Psoas muscle (tissue), 8 donors: Measurements from ENCODE around the gene ANAPC1. TPM values are rescaled to one million over a fixed set of nuclear protein-coding genes. Genes with fewer than 3 reads are reported as not detected.
"Not testable (repeated sequence)": the region's sequence is repeated elsewhere in the genome, so short reads cannot be mapped to it uniquely, and the experiment has no call there.

Experiments used
- ATAC-seq, 4 donors: fragments of 200-7000 bp; cut with Tn5 transposase; one replicate each; pipeline ENCODE4 v1.9.1; 2020; ENCODE audit warnings: moderate library complexity in 3 of 4, mild to moderate bottlenecking in 2 of 4
- DNase-seq, 2 donors: peaks; one replicate each; pipeline ENCODE4 v3.0.0-alpha.2; 2020
- H3K27ac ChIP-seq: fragments of 200-600 bp; one replicate; pipeline ENCODE4 v1.8.0; 2022
- H3K27me3 ChIP-seq, 3 donors: fragments of 200-600 bp in 1 of 3; one replicate each; pipeline versions ENCODE4 v1.6.1 to v1.8.0; 2013 to 2022; ENCODE audit warnings: low read length in 2 of 3, mild to moderate bottlenecking in 2 of 3, moderate library complexity in 1 of 3; ENCODE audit not compliant: insufficient read depth in 3 of 3
- H3K36me3 ChIP-seq, 2 donors: fragments of 200-600 bp in 1 of 2; one replicate each; pipeline versions ENCODE4 v1.6.1 to v1.8.0; 2013 to 2022; ENCODE audit warnings: low read depth in 1 of 2, mild to moderate bottlenecking in 1 of 2, moderate library complexity in 1 of 2; ENCODE audit not compliant: insufficient read depth in 1 of 2
- H3K4me1 ChIP-seq: fragments of 200-600 bp; one replicate; pipeline ENCODE4 v1.8.0; 2022
- H3K4me3 ChIP-seq: fragments of 200-600 bp; one replicate; pipeline ENCODE4 v1.8.0; 2022; ENCODE audit warnings: mild to moderate bottlenecking
- H3K9me3 ChIP-seq: fragments of 200-600 bp; one replicate; pipeline ENCODE4 v1.8.0; 2022
- CTCF ChIP-seq: fragments of 200-600 bp; IDR thresholded peaks from one replicate; pipeline ENCODE4 v1.8.0; 2022; ENCODE audit warnings: antibody characterized with exemption
- WGBS, 3 donors: extraction: QIAGEN DNeasy Blood & Tissue Kit; methylation state at CpG; one replicate each; pipeline versions ENCODE4 v1.1.6 to v1.1.7; 2013; 5-methylcytosine and 5-hydroxymethylcytosine counted together
- intact Hi-C, 2 donors: fragments of 100-400 bp; cut with DNase I; formaldehyde crosslinking; loops; one replicate each; pipeline versions ENCODE4 v1.11.0 to v1.14.2; 2022
- polyA plus RNA-seq, 3 donors: library from polyadenylated mRNA; stranded (reverse); fragments of 200-250 nt; gene quantifications; one replicate each; pipeline ENCODE4 v1.2.3, GENCODE V29; 2013
- total RNA-seq, 4 donors: library from RNA; stranded (reverse); fragmentation: NEBNext Ultra II Directional in 2 of 4; extraction: Animal tissue kit (Norgen Biotek cat#: 25700) in 2 of 4; gene quantifications; one replicate each; pipeline versions ENCODE4 v1.2.1 to v1.2.4, GENCODE V29; 2021 to 2023
- donor health status: healthy with polysubstance abuse.
- donor health status: DM: no; HTN: no; CAD: no; lungs with moderate emphysema.
- donor health status: Bipolar disorder and iron deficiency.
- donor health status: healthy.
- donor health status: DM: yes; HTN: yes; CAD: no.
- donor health status: DM: no; HTN: no; CAD: no.
- donor health status: DM: no; HTN: no; CAD: no.
- donor health status: DM: yes; HTN: yes; CAD: no.

ANAPC1 gene
- total and polyA plus RNA-seq, 7 donors: 3.9 to 23.9 (median 16.3) TPM

DNA sequence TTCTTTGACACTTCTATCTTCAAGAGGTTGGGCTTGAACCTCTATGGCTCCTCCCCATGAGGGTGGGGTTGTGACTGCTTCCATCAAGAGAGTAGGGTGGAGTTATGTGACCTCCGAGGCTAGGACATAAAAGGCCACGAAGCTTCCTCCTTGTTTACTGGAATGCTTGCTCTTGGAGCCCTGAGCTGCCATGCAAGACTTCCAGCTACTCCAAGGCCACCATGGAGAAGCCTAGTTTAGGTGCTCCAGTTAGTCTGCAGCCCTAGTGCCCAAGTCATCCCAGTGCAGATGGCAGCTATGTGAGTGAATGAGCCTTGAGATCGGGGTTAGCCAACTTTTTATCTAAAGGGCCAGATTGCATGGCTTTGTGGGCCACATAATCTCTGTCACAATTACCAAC is 12.0 kb upstream of the ANAPC1 start:
- no peak for TF ChIP-seq CTCF
- WGBS, 3 donors: 51 to 65% (median 61%) methylated on average over 3 of the region's 3 CpGs
- Histone ChIP-seq H3K4me1 (peaks cover 5% of the 10 kb centered on the region), H3K27me3 (peaks cover 0 to 37% (median 5%) of the 10 kb centered on the region in 3 donors), H3K4me3 (no peak overlapping the region), H3K27ac (no peak overlapping the region), H3K36me3 (no peaks in the 10 kb centered on the region), H3K9me3 (no peaks in the 10 kb centered on the region)
- ATAC-seq (no peak), DNase-seq (no peak)
- intact Hi-C loops: loop anchor here in 1 of 2 donors (5.0 kb wide), 1 partner anchor 151 kb away; no protein-coding TSS in a partner anchor

GRCh38 chr2:111884592-111884964 is 585 bp upstream of the ANAPC1 start:
- WGBS, 3 donors: 13 to 19% (median 16%) methylated on average over 11 of the region's 11 CpGs
- H3K36me3 ChIP-seq: peaks cover 0 to 9% of the 10 kb centered on the region in 2 donors
- H3K4me3 ChIP-seq: peak overlapping the region; percentile 85
- no peaks in the 10 kb centered on the region for H3K9me3 ChIP-seq
- H3K27me3 ChIP-seq: no peaks in the 10 kb centered on the region
- DNase-seq: no peak
- peaks cover 8% of the 10 kb centered on the region for H3K4me1 ChIP-seq
- ATAC-seq: peak; percentile 21 to 52 (median 26)
- no peak for TF ChIP-seq CTCF
- intact Hi-C loops: loop anchor here in 1 of 2 donors (10.0 kb wide), 1 partner anchor 370 kb away; the partner anchor contains the start of gene ZC3H8
- peak overlapping the region; percentile 82 for H3K27ac ChIP-seq

DNA sequence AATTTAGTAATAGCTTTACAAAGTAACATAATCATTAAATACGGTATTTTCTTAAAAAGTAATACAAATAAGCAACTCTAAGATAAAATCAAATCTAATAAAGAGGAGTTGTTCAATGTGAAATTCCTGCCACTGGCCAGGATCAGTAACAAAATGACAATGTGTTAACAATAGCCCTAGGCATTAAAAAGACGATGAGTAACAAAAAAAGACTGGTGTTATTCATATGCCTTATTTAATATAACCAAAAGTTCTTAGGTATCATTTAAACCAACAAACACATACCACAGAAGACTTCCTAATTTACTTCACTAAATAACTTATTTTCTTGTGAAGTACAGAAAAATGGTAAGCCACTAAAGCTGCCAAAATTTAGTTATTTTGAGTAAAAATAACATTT is 11.2 kb downstream of the ANAPC1 start:
- DNase-seq, H3K4me3 ChIP-seq, H3K9me3 ChIP-seq, ATAC-seq, H3K4me1 ChIP-seq, H3K27me3 ChIP-seq, H3K27ac ChIP-seq, intact Hi-C loops: not testable (repeated sequence)
- 91 to 95% (median 92%) methylated on average over 2 of the region's 2 CpGs for WGBS, 3 donors
- H3K36me3 ChIP-seq: peaks cover 0 to 65% of the 10 kb centered on the region in 2 donors

DNA sequence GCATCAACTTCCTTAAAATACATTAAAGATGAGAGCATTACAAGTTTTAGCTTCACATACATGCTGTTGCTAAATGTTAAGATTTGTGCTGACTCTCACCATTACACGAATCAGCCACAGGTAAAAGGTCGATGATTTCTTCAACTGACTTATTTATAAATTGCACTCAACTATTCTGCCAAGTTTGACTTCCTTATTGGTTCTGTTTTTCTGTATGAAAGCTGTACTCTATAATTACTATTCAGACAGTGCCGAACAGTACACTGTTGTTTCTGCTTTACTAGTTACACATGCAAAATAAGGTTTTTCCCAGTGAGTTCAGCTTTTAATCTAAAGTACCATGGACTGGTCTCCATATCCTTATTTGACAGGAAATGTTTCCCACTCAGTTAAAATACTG is 18.9 kb downstream of the ANAPC1 start:
- H3K9me3 ChIP-seq, ATAC-seq, intact Hi-C loops, H3K27me3 ChIP-seq, DNase-seq, H3K27ac ChIP-seq, H3K4me3 ChIP-seq, H3K4me1 ChIP-seq: not testable (repeated sequence)
- H3K36me3 ChIP-seq: peaks cover 0 to 53% of the 10 kb centered on the region in 2 donors
- 50 to 68% (median 62%) methylated on average over 1 to 2 of the region's 3 CpGs for WGBS, 3 donors

GRCh38 chr2:111860005-111860404 is 24.0 kb downstream of the ANAPC1 start:
- H3K4me3 ChIP-seq, DNase-seq, intact Hi-C loops, H3K9me3 ChIP-seq, ATAC-seq, H3K27ac ChIP-seq, H3K4me1 ChIP-seq, H3K27me3 ChIP-seq: not testable (repeated sequence)
- 32 to 66% (median 61%) methylated on average over 3 of the region's 3 CpGs for WGBS, 3 donors
- peaks cover 0 to 53% of the 10 kb centered on the region in 2 donors for H3K36me3 ChIP-seq

DNA sequence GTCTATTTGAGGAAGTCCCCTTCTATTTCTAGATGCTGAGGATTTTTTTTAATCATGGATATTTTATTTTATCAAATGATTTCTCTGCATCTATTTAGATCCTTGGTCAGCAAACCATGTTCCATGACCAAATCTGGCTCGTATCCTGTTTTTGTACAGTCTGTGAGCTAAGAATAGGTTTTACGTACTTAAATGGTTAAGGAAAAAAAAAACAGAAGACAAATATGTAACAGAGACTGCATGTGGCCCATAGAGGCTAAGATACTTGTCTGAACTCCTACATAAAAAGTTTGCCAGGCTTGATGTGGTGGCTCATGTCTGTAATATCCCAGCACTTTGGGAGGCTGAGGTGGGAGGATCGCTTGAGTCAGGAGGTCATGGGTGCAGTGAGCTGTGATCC is 31.4 kb downstream of the ANAPC1 start:
- 81 to 87% (median 83%) methylated on average over 3 of the region's 3 CpGs for WGBS, 3 donors
- intact Hi-C loops, H3K4me3 ChIP-seq, H3K4me1 ChIP-seq, ATAC-seq, H3K27ac ChIP-seq, DNase-seq, H3K9me3 ChIP-seq, H3K27me3 ChIP-seq: not testable (repeated sequence)
- H3K36me3 ChIP-seq: peaks cover 0 to 48% of the 10 kb centered on the region in 2 donors

- peak; percentile 46 for TF ChIP-seq CTCF
- intact Hi-C loops, H3K4me1 ChIP-seq, H3K9me3 ChIP-seq, H3K27ac ChIP-seq, DNase-seq, H3K27me3 ChIP-seq, H3K4me3 ChIP-seq: not testable (repeated sequence)
- peak in 3 of 4 donors; percentile 61 to 77 (median 77) for ATAC-seq
- 15 to 27% (median 19%) methylated on average over 4 of the region's 4 CpGs for WGBS, 3 donors
- peaks cover 0 to 42% of the 10 kb centered on the region in 2 donors for H3K36me3 ChIP-seq
Observed at GRCh38 chr2:111850646-111851045, 33.3 kb downstream of the ANAPC1 start.

DNA sequence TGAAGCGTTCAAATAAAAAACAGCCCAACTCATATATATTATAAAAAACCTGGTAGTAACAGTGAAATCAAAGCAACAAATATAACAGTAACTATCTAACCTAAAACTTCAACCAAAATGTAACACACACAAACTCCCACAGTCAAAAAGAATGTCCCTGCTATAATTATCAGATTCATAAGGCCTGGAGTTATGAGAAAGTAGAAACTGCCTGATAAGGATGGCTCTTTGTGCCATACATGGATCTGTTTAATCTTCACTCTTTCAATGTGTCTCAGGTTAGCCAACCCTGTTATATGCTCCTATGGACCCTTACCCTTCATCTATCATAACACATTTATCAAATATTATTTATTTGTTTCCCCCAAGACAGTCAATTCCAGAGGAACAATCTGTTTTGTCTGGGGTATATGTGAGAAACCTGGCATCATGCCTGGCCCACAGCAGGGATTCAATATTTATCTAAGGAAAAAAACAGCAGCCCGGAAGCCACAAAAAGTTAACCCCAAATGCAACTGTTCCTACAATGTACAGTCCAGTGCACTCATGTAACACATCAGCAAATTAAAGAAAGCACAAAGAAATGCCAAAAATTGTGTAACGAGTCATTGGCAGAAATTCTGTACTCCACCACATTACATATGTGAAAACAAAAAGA is 44.2 kb downstream of the ANAPC1 start:
- H3K9me3 ChIP-seq, H3K4me3 ChIP-seq, H3K4me1 ChIP-seq, H3K27me3 ChIP-seq, DNase-seq, intact Hi-C loops, ATAC-seq, H3K27ac ChIP-seq: not testable (repeated sequence)
- peaks cover 0 to 46% of the 10 kb centered on the region in 2 donors for H3K36me3 ChIP-seq
- WGBS, 3 donors: 69 to 72% (median 72%) methylated on average over 2 to 3 of the region's 3 CpGs

GRCh38 chr2:111838992-111839391 is 45.0 kb downstream of the ANAPC1 start:
- intact Hi-C loops, H3K27me3 ChIP-seq, DNase-seq, H3K4me1 ChIP-seq, ATAC-seq, H3K27ac ChIP-seq, H3K4me3 ChIP-seq, H3K9me3 ChIP-seq: not testable (repeated sequence)
- 78 to 89% (median 79%) methylated on average over 1 of the region's 1 CpG for WGBS, 3 donors
- peaks cover 0 to 47% of the 10 kb centered on the region in 2 donors for H3K36me3 ChIP-seq
